GM23338 (cell line): ENCODE results near the gene CFP. TPM values are rescaled to one million over a fixed set of nuclear protein-coding genes. Genes with fewer than 3 reads are reported as not detected.

Experiments used
- ATAC-seq: fragments of 200-7000 bp; cut with Tn5 transposase; 3 replicates; pipeline ENCODE4 v1.9.1; 2020
- DNase-seq: peaks from one replicate; pipeline ENCODE4 v3.0.0-alpha.2; 2015; ENCODE audit warnings: low spot score
- H2AFZ ChIP-seq: fragments of 200-600 bp; sonication (generic); 2 replicates; pipeline ENCODE4 v1.8.0; 2016; ENCODE audit warnings: antibody characterized with exemption, mild to moderate bottlenecking, moderate library complexity
- H3F3A ChIP-seq: fragments of 200-600 bp; sonication (generic); replicated peaks from 2 replicates; pipeline ENCODE4 v1.8.0; 2017; ENCODE audit warnings: antibody characterized with exemption, mixed run types, low read depth
- H3K27ac ChIP-seq: fragments of 200-600 bp; sonication (generic); 2 replicates; pipeline ENCODE4 v1.6.1; 2016; ENCODE audit warnings: low read depth
- H3K27me3 ChIP-seq: fragments of 200-600 bp; sonication (generic); 2 replicates; pipeline ENCODE4 v1.8.0; 2016; ENCODE audit warnings: mild to moderate bottlenecking, mixed run types, moderate library complexity; ENCODE audit not compliant: insufficient read depth
- H3K36me3 ChIP-seq: fragments of 200-600 bp; sonication (generic); 2 replicates; pipeline ENCODE4 v1.8.0; 2016; ENCODE audit warnings: mild to moderate bottlenecking; ENCODE audit not compliant: insufficient read depth
- H3K4me1 ChIP-seq: fragments of 200-600 bp; sonication (generic); 2 replicates; pipeline ENCODE4 v1.8.0; 2016; ENCODE audit warnings: mild to moderate bottlenecking, moderate library complexity; ENCODE audit not compliant: insufficient read depth
- H3K4me2 ChIP-seq: fragments of 200-600 bp; sonication (generic); 2 replicates; pipeline ENCODE4 v1.7.1; 2017; ENCODE audit warnings: mixed run types
- H3K4me3 ChIP-seq: fragments of 200-600 bp; sonication (generic); 2 replicates; pipeline ENCODE4 v1.6.1; 2016; ENCODE audit warnings: mixed run types
- H3K79me2 ChIP-seq: fragments of 200-600 bp; sonication (generic); replicated peaks from 2 replicates; pipeline ENCODE4 v1.8.0; 2017; ENCODE audit warnings: mild to moderate bottlenecking; ENCODE audit not compliant: insufficient read depth
- H3K9me2 ChIP-seq: fragments of 200-600 bp; sonication (generic); 2 replicates; pipeline ENCODE4 v1.8.0; 2017; ENCODE audit not compliant: insufficient read depth
- H4K20me1 ChIP-seq: fragments of 200-600 bp; sonication (generic); replicated peaks from 2 replicates; pipeline ENCODE4 v1.8.0; 2017; ENCODE audit warnings: mild to moderate bottlenecking; ENCODE audit not compliant: insufficient read depth
- H3K27ac Mint-ChIP-seq: 2 replicates; pipeline ENCODE4 v1.8.0; 2020; ENCODE audit warnings: inconsistent platforms, mild to moderate bottlenecking, moderate library complexity, mixed read lengths
- H3K27me3 Mint-ChIP-seq: 3 replicates; pipeline ENCODE4 v1.8.0; 2022; ENCODE audit warnings: low read depth, mild to moderate bottlenecking, moderate library complexity, mixed read lengths, inconsistent platforms; ENCODE audit not compliant: insufficient read depth, poor library complexity
- H3K36me3 Mint-ChIP-seq: 3 replicates; pipeline ENCODE4 v1.8.0; 2021; ENCODE audit warnings: low read depth, mild to moderate bottlenecking, inconsistent platforms, moderate library complexity, mixed read lengths
- H3K4me1 Mint-ChIP-seq: 3 replicates; pipeline ENCODE4 v1.8.0; 2020; ENCODE audit warnings: mild to moderate bottlenecking, inconsistent platforms, mixed read lengths
- H3K4me3 Mint-ChIP-seq: 3 replicates; pipeline ENCODE4 v1.8.0; 2021; ENCODE audit warnings: moderate library complexity, mild to moderate bottlenecking, inconsistent platforms, mixed read lengths
- H3K9me3 Mint-ChIP-seq: 3 replicates; pipeline ENCODE4 v1.8.0; 2020; ENCODE audit warnings: moderate library complexity, mild to moderate bottlenecking, inconsistent platforms, mixed read lengths
- CREB1 ChIP-seq: fragments of 250-450 bp; sonication (Bioruptor Pico); IDR thresholded peaks from 2 replicates; pipeline ENCODE4 v1.5.0; 2020; ENCODE audit warnings: low read depth, mild to moderate bottlenecking, moderate library complexity
- ETS1 ChIP-seq: IDR thresholded peaks from 2 replicates; pipeline ENCODE4 v1.6.1; 2016; ENCODE audit warnings: antibody characterized with exemption
- EZH2 ChIP-seq: fragments of 200-600 bp; sonication (generic); IDR thresholded peaks from one replicate; pipeline ENCODE4 v1.8.0; 2017; ENCODE audit warnings: antibody characterized with exemption, mild to moderate bottlenecking, low read depth; ENCODE audit not compliant: unreplicated experiment
- EZH2phosphoT487 ChIP-seq: fragments of 200-600 bp; sonication (generic); IDR thresholded peaks from one replicate; pipeline ENCODE4 v1.8.1; 2018; ENCODE audit warnings: antibody characterized with exemption; ENCODE audit not compliant: unreplicated experiment
- JUNB ChIP-seq: IDR thresholded peaks from one replicate; pipeline ENCODE4 v1.6.1; 2016; ENCODE audit warnings: antibody characterized with exemption; ENCODE audit not compliant: unreplicated experiment
- NANOG ChIP-seq: IDR thresholded peaks from 2 replicates; pipeline ENCODE4 v1.6.1; 2016; ENCODE audit warnings: antibody characterized with exemption, borderline replicate concordance
- REST ChIP-seq: IDR thresholded peaks from one replicate; pipeline ENCODE4 v1.6.1; 2018; ENCODE audit warnings: antibody characterized with exemption; ENCODE audit not compliant: unreplicated experiment
- STAT1 ChIP-seq: IDR thresholded peaks from one replicate; pipeline ENCODE4 v1.6.1; 2016; ENCODE audit warnings: antibody characterized with exemption; ENCODE audit not compliant: unreplicated experiment
- ZNF331 ChIP-seq: fragments of 250-450 bp; sonication (Bioruptor Pico); IDR thresholded peaks from 2 replicates; pipeline ENCODE4 v1.5.0; 2020; ENCODE audit warnings: low read depth, mild to moderate bottlenecking, moderate library complexity
- polyA plus RNA-seq: library from polyadenylated mRNA; unstranded; fragments of >200 nt; fragmentation: Nextera tagmentation; extraction: Ambion mirVana; gene quantifications from 2 replicates; pipeline ENCODE4 v1.2.1, GENCODE V29; 2016
- total RNA-seq: library from RNA; depleted of rRNA; stranded (reverse); fragments of >200 nt; shearing (Covaris generic); gene quantifications from 2 replicates; pipeline ENCODE4 v1.2.3, GENCODE V29; 2014
- TF ChIP-seq, protein P1 (sequence below): fragments of 250-450 bp; sonication (Bioruptor Pico); IDR thresholded peaks from 2 replicates; pipeline ENCODE4 v1.5.0; 2020; ENCODE audit warnings: mild to moderate bottlenecking, moderate library complexity

The CFP gene
- total and polyA plus RNA-seq, 2 experiments from 2014 or later: 2.1 to 2.2 TPM

GRCh38 chrX:47662144-47662657, 32.5 kb upstream of the CFP start (continued):
- TF ChIP-seq, protein P1, sequence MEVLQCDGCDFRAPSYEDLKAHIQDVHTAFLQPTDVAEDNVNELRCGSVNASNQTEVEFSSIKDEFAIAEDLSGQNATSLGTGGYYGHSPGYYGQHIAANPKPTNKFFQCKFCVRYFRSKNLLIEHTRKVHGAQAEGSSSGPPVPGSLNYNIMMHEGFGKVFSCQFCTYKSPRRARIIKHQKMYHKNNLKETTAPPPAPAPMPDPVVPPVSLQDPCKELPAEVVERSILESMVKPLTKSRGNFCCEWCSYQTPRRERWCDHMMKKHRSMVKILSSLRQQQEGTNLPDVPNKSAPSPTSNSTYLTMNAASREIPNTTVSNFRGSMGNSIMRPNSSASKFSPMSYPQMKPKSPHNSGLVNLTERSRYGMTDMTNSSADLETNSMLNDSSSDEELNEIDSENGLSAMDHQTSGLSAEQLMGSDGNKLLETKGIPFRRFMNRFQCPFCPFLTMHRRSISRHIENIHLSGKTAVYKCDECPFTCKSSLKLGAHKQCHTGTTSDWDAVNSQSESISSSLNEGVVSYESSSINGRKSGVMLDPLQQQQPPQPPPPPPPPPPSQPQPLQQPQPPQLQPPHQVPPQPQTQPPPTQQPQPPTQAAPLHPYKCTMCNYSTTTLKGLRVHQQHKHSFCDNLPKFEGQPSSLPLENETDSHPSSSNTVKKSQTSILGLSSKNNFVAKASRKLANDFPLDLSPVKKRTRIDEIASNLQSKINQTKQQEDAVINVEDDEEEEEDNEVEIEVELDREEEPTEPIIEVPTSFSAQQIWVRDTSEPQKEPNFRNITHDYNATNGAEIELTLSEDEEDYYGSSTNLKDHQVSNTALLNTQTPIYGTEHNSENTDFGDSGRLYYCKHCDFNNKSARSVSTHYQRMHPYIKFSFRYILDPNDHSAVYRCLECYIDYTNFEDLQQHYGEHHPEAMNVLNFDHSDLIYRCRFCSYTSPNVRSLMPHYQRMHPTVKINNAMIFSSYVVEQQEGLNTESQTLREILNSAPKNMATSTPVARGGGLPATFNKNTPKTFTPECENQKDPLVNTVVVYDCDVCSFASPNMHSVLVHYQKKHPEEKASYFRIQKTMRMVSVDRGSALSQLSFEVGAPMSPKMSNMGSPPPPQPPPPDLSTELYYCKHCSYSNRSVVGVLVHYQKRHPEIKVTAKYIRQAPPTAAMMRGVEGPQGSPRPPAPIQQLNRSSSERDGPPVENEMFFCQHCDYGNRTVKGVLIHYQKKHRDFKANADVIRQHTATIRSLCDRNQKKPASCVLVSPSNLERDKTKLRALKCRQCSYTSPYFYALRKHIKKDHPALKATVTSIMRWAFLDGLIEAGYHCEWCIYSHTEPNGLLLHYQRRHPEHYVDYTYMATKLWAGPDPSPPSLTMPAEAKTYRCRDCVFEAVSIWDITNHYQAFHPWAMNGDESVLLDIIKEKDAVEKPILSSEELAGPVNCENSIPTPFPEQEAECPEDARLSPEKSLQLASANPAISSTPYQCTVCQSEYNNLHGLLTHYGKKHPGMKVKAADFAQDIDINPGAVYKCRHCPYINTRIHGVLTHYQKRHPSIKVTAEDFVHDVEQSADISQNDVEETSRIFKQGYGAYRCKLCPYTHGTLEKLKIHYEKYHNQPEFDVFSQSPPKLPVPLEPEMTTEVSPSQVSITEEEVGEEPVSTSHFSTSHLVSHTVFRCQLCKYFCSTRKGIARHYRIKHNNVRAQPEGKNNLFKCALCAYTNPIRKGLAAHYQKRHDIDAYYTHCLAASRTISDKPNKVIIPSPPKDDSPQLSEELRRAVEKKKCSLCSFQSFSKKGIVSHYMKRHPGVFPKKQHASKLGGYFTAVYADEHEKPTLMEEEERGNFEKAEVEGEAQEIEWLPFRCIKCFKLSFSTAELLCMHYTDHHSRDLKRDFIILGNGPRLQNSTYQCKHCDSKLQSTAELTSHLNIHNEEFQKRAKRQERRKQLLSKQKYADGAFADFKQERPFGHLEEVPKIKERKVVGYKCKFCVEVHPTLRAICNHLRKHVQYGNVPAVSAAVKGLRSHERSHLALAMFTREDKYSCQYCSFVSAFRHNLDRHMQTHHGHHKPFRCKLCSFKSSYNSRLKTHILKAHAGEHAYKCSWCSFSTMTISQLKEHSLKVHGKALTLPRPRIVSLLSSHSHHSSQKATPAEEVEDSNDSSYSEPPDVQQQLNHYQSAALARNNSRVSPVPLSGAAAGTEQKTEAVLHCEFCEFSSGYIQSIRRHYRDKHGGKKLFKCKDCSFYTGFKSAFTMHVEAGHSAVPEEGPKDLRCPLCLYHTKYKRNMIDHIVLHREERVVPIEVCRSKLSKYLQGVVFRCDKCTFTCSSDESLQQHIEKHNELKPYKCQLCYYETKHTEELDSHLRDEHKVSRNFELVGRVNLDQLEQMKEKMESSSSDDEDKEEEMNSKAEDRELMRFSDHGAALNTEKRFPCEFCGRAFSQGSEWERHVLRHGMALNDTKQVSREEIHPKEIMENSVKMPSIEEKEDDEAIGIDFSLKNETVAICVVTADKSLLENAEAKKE (CRISPR knock-in tag): no peak

DNA sequence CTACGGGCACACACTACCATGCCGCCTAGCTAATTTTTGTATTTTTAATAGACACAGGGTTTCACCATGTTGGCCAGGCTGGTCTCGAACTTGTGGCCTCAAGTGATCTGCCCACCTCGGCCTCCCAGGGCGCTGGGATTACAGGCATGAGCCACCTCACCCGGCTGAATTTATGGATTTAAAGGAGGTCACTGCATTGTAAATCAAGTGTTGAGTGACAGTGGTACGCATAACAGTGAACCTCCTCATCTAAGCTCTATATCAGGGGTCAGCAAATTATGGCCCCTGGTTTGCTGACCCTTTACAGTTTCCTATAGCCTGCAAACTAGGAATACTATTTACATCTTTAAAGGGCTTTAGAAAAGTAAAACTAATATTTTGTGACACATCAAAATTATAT, 31.8 kb upstream of the CFP start:
- H3K36me3 ChIP-seq: no peaks in the 10 kb centered on the region
- no peak overlapping the region for H2AFZ ChIP-seq
- H3K4me1 ChIP-seq: no peaks in the 10 kb centered on the region; the same call in 1 of the 2 replicates
- no peak for DNase-seq
- Mint-ChIP-seq H3K36me3 (peaks cover 11% of the 10 kb centered on the region), H3K27me3 (peaks cover 9% of the 10 kb centered on the region), H3K4me3 (no peak overlapping the region), H3K9me3 (peaks cover 7% of the 10 kb centered on the region; the same call in 2 of the 3 replicates), H3K27ac (no peak overlapping the region), H3K4me1 (no peaks in the 10 kb centered on the region)
- ATAC-seq: no peak
- H3K27me3 ChIP-seq: peaks cover 12% of the 10 kb centered on the region; the same call in 1 of the 2 replicates
- H3K9me2 ChIP-seq: no peaks in the 10 kb centered on the region
- H3F3A ChIP-seq: no peaks in the 10 kb centered on the region
- no peak overlapping the region for H3K27ac ChIP-seq
- no peak for TF ChIP-seq CREB1
- peaks cover 5% of the 10 kb centered on the region; the same call in 1 of the 2 replicates for H3K79me2 ChIP-seq
- H3K4me3 ChIP-seq: no peak overlapping the region
- no peak overlapping the region for H3K4me2 ChIP-seq
- no peaks in the 10 kb centered on the region for H4K20me1 ChIP-seq

GRCh38 chrX:47659421-47659726, 29.6 kb upstream of the CFP start:
- Histone ChIP-seq H3K79me2 (peaks cover 5% of the 10 kb centered on the region; the same call in 1 of the 2 replicates), H2AFZ (no peak overlapping the region), H4K20me1 (no peaks in the 10 kb centered on the region), H3F3A (no peaks in the 10 kb centered on the region), H3K4me2 (no peak overlapping the region), H3K27me3 (peaks cover 12% of the 10 kb centered on the region; the same call in 1 of the 2 replicates), H3K4me3 (peak overlapping the region; percentile 69; the same call in 1 of the 2 replicates), H3K9me2 (no peaks in the 10 kb centered on the region), H3K36me3 (no peaks in the 10 kb centered on the region), H3K27ac (no peak overlapping the region), H3K4me1 (no peaks in the 10 kb centered on the region; the same call in 1 of the 2 replicates)
- no peak for DNase-seq
- H3K36me3 Mint-ChIP-seq: peaks cover 27% of the 10 kb centered on the region
- no peaks in the 10 kb centered on the region for H3K4me1 Mint-ChIP-seq
- H3K9me3 Mint-ChIP-seq: peaks cover 7% of the 10 kb centered on the region; the same call in 2 of the 3 replicates
- ATAC-seq: no peak
- peaks cover 9% of the 10 kb centered on the region for H3K27me3 Mint-ChIP-seq
- peak overlapping the region; percentile 33; the same call in 1 of the 2 replicates for H3K27ac Mint-ChIP-seq
- H3K4me3 Mint-ChIP-seq: peak overlapping the region; percentile 91
- TF ChIP-seq STAT1 (no peak), NANOG (no peak), REST (no peak), ETS1 (no peak), JUNB (no peak), EZH2 (no peak), ZNF331 (CRISPR knock-in tag) (no peak), EZH2phosphoT487 (no peak)
